Caco-2 (cell line): ENCODE measurements around the gene SHOC1. TPM values are rescaled to one million over a fixed set of nuclear protein-coding genes. Genes with fewer than 3 reads are reported as not detected.

Experiments
- BruUV-seq: library from RNA; stranded (reverse); fragments of 400-500 nt; replicated peaks from 2 replicates; lab custom pipeline; 2021; lab: Mats Ljungman, UMichigan
- CTCF ChIA-PET: fragments of 300-600 bp; sonication (Branson Sonifier 250); formaldehyde crosslinking; loops from one replicate; lab custom pipeline; 2022; ENCODE audit warnings: antibody characterized with exemption; lab: Charles Lee
- POLR2A ChIA-PET: fragments of 300-600 bp; sonication (Branson Sonifier 250); formaldehyde crosslinking; loops from one replicate; lab custom pipeline; 2022; ENCODE audit warnings: antibody characterized with exemption; lab: Charles Lee
- DNase-seq, 2 experiments: peaks; one replicate each; pipeline versions ENCODE4 v3.0.0 to v3.0.0-alpha.2; 2020 to 2022
- H3K27me3 ChIP-seq: replicated peaks from 2 replicates; pipeline ENCODE4 v1.6.0; 2011; ENCODE audit warnings: low read length; ENCODE audit not compliant: control insufficient read depth, insufficient read depth
- H3K36me3 ChIP-seq: 2 replicates; pipeline ENCODE4 v1.5.1; 2011; ENCODE audit warnings: low read length; ENCODE audit not compliant: control insufficient read depth, insufficient read depth
- H3K4me1 ChIP-seq: fragments of 250-450 bp; sonication (Bioruptor Pico); 2 replicates; pipeline ENCODE4 v1.5.1; 2020; ENCODE audit warnings: mild to moderate bottlenecking
- H3K4me3 ChIP-seq: 2 replicates; pipeline ENCODE4 v1.5.1; 2011; ENCODE audit warnings: low read depth, mild to moderate bottlenecking, control low read depth, low read length
- H3K9me3 ChIP-seq: fragments of 250-450 bp; sonication (Bioruptor Pico); 2 replicates; pipeline ENCODE4 v1.5.1; 2020; ENCODE audit warnings: mild to moderate bottlenecking, moderate library complexity
- H3K27ac Mint-ChIP-seq: one replicate; pipeline ENCODE4 v1.8.0; 2022; ENCODE audit warnings: mixed read lengths; ENCODE audit not compliant: unreplicated experiment
- H3K27me3 Mint-ChIP-seq: one replicate; pipeline ENCODE4 v1.8.0; 2022; ENCODE audit warnings: mixed read lengths; ENCODE audit not compliant: insufficient read depth, unreplicated experiment
- H3K36me3 Mint-ChIP-seq: one replicate; pipeline ENCODE4 v1.8.0; 2022; ENCODE audit warnings: mild to moderate bottlenecking, mixed read lengths; ENCODE audit not compliant: insufficient read depth, unreplicated experiment
- H3K4me1 Mint-ChIP-seq: one replicate; pipeline ENCODE4 v1.8.0; 2022; ENCODE audit warnings: low read depth, mixed read lengths; ENCODE audit not compliant: unreplicated experiment
- H3K4me3 Mint-ChIP-seq: one replicate; pipeline ENCODE4 v1.8.0; 2022; ENCODE audit warnings: mild to moderate bottlenecking, moderate library complexity, mixed read lengths; ENCODE audit not compliant: unreplicated experiment
- H3K9me3 Mint-ChIP-seq: one replicate; pipeline ENCODE4 v1.8.0; 2022; ENCODE audit warnings: mixed read lengths; ENCODE audit not compliant: unreplicated experiment
- CTCF ChIP-seq, 2 experiments: fragments of 200-600 bp in 1 of 2; IDR thresholded peaks; 1 replicate in 1 of 2; 2 replicates in 1 of 2; pipeline versions ENCODE4 v1.5.1 to v1.8.0; 2011 to 2022; ENCODE audit warnings: antibody characterized with exemption in 1 of 2, control low read depth in 1 of 2, inconsistent platforms in 1 of 2, low read depth in 1 of 2, low read length in 1 of 2, mild to moderate bottlenecking in 1 of 2, moderate library complexity in 1 of 2; ENCODE audit not compliant: insufficient read depth in 1 of 2, severe bottlenecking in 1 of 2, unreplicated experiment in 1 of 2
- intact Hi-C: fragments of 100-400 bp; cut with micrococcal nuclease; formaldehyde crosslinking; loops from one replicate; pipeline ENCODE4 v1.10.0; 2022; ENCODE audit not compliant: unreplicated experiment
- total RNA-seq: library from RNA; stranded (reverse); gene quantifications from 2 replicates; pipeline ENCODE4 v1.2.3, GENCODE V29; 2022

Gene SHOC1
- total RNA-seq, 1 experiment from 2014 or later, result not detected

DNA sequence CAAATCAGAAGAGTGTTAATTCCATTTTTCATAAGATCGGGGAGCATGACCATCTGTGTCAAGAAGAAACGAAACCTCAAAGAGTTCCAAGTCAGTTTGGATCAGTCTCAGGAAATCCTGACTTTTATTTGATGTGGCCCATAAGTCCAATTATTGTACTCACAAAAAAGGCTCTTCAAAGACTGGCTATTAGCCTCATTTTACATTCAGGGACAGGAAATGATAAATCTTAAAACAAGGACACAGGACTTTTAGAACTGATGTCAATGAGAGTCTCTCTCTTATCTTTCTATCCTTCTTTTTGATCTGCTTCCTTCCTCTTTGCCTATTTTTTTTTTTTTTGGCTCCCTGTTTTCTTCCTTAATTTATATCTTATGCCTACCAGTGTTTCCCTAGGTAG lies 43.7 kb upstream of the SHOC1 start:
- H3K4me1 Mint-ChIP-seq, result peaks cover 11% of the 10 kb centered on the region
- intact Hi-C loops, result no loop called here
- no peaks in the 10 kb centered on the region; the same call in 1 of the 2 replicates for H3K36me3 ChIP-seq
- H3K27ac Mint-ChIP-seq, result no peak overlapping the region
- TF ChIP-seq CTCF (IDR thresholded peaks at IDR 0.05; ENCODE audit: insufficient read depth in 1 of 2, low read depth in 1 of 2, low read length in 1 of 2, severe bottlenecking in 1 of 2, unreplicated experiment in 1 of 2), result no peak
- H3K27me3 Mint-ChIP-seq, result no peaks in the 10 kb centered on the region
- H3K27me3 ChIP-seq, result no peaks in the 10 kb centered on the region
- H3K9me3 ChIP-seq, result no peaks in the 10 kb centered on the region
- no peak for DNase-seq
- POLR2A ChIA-PET, result no interaction called here
- H3K4me3 Mint-ChIP-seq, result no peak overlapping the region
- peaks cover 11% of the 10 kb centered on the region for H3K9me3 Mint-ChIP-seq
- H3K36me3 Mint-ChIP-seq, result no peaks in the 10 kb centered on the region
- no TSS peak for BruUV-seq
- H3K4me3 ChIP-seq, result no peak overlapping the region
- CTCF ChIA-PET, result no interaction called here
- H3K4me1 ChIP-seq, result peaks cover 22% of the 10 kb centered on the region

- Mint-ChIP-seq H3K4me3 (no peak overlapping the region), H3K4me1 (peaks cover 11% of the 10 kb centered on the region), H3K36me3 (no peaks in the 10 kb centered on the region), H3K9me3 (peaks cover 11% of the 10 kb centered on the region), H3K27ac (no peak overlapping the region), H3K27me3 (no peaks in the 10 kb centered on the region)
- ChIA-PET CTCF (no interaction called here), POLR2A (no interaction called here)
- Histone ChIP-seq H3K4me1 (peaks cover 22% of the 10 kb centered on the region), H3K9me3 (no peaks in the 10 kb centered on the region), H3K27me3 (no peaks in the 10 kb centered on the region), H3K4me3 (no peak overlapping the region), H3K36me3 (no peaks in the 10 kb centered on the region; the same call in 1 of the 2 replicates)
- TF ChIP-seq CTCF (IDR thresholded peaks at IDR 0.05; ENCODE audit: insufficient read depth in 1 of 2, low read depth in 1 of 2, low read length in 1 of 2, severe bottlenecking in 1 of 2, unreplicated experiment in 1 of 2), result no peak
- BruUV-seq, result no TSS peak
- intact Hi-C loops, result no loop called here
- DNase-seq, result no peak
Measured at GRCh38 chr9:111836311-111836710, 41.6 kb upstream of the SHOC1 start.

DNA sequence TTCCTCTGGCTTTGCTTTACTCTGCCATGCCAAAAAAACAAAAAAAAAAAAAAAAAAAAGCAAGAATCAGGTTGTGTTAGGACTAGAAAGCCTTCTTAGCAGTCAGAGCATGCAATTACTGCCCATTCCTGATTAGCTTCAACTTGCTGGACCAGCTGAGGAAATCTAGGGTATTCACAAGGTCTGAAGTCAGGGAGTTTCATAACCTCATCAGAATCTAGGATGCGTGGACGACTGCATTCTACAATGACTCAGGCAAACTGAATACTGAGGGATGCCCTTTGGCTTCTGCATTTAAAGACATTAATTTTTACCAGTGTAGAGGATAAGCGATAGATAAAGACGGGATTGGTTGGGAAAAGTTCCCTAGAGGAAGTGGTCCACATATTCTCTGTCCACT lies 39.2 kb upstream of the SHOC1 start:
- no peaks in the 10 kb centered on the region for H3K36me3 Mint-ChIP-seq
- no peaks in the 10 kb centered on the region for H3K36me3 ChIP-seq
- H3K9me3 Mint-ChIP-seq, result peaks cover 11% of the 10 kb centered on the region
- no peaks in the 10 kb centered on the region for H3K27me3 Mint-ChIP-seq
- peaks cover 2% of the 10 kb centered on the region for H3K4me1 ChIP-seq
- intact Hi-C loops, result no loop called here
- no peaks in the 10 kb centered on the region for H3K27me3 ChIP-seq
- no peak for DNase-seq
- H3K4me3 ChIP-seq, result no peak overlapping the region
- no peaks in the 10 kb centered on the region for H3K9me3 ChIP-seq
- no peak for TF ChIP-seq CTCF (IDR thresholded peaks at IDR 0.05; ENCODE audit: insufficient read depth in 1 of 2, low read depth in 1 of 2, low read length in 1 of 2, severe bottlenecking in 1 of 2, unreplicated experiment in 1 of 2)
- BruUV-seq, result no TSS peak
- ChIA-PET CTCF (no interaction called here), POLR2A (no interaction called here)
- H3K4me3 Mint-ChIP-seq, result no peak overlapping the region
- no peak overlapping the region for H3K27ac Mint-ChIP-seq
- peaks cover 4% of the 10 kb centered on the region for H3K4me1 Mint-ChIP-seq
